Ovary (tissue), 9 donors: Measurements from ENCODE around the gene GFAP. TPM values are rescaled to one million over a fixed set of nuclear protein-coding genes. Genes with fewer than 3 reads are reported as not detected.
A peak's percentile ranks its signal among the peaks of the same experiment; 100 is the strongest.

ENCODE experiments used
- DNase-seq, 5 donors: peaks; one replicate each; pipeline ENCODE4 v3.0.0-alpha.2; 2019 to 2020
- H3K27ac ChIP-seq, 2 donors: fragments of 200-600 bp; one replicate each; pipeline versions ENCODE4 v1.5.1 to v1.8.0; 2019 to 2022
- H3K27me3 ChIP-seq: fragments of 200-600 bp; one replicate; pipeline ENCODE4 v1.8.0; 2022
- H3K36me3 ChIP-seq: fragments of 200-600 bp; sonication (generic); one replicate; pipeline ENCODE4 v1.5.1; 2019
- H3K4me1 ChIP-seq: one replicate; pipeline ENCODE4 v1.8.1; 2013; ENCODE audit warnings: mild to moderate bottlenecking, moderate library complexity; ENCODE audit not compliant: insufficient read depth
- H3K4me3 ChIP-seq: fragments of 200-600 bp; sonication (generic); one replicate; pipeline ENCODE4 v1.5.1; 2017
- H3K9me3 ChIP-seq, 2 donors: fragments of 200-600 bp in 1 of 2; sonication (generic) in 1 of 2; one replicate each; pipeline versions ENCODE4 v1.5.1 to v1.8.1; 2013 to 2019; ENCODE audit warnings: mild to moderate bottlenecking in 1 of 2, moderate library complexity in 1 of 2
- EP300 ChIP-seq: sonication (generic); formaldehyde crosslinking; IDR thresholded peaks from one replicate; pipeline ENCODE4 v1.6.1; 2017; ENCODE audit warnings: antibody characterized with exemption
- POLR2A ChIP-seq: fragments of 450-650 bp; IDR thresholded peaks from one replicate; pipeline ENCODE4 v1.6.1; 2017; ENCODE audit warnings: antibody characterized with exemption, mild to moderate bottlenecking, moderate library complexity
- WGBS, 3 donors: extraction: QIAGEN DNeasy Blood & Tissue Kit in 1 of 3; methylation state at CpG; one replicate each; pipeline versions ENCODE4 v1.1.5 to v1.1.7; 2013 to 2017; 5-methylcytosine and 5-hydroxymethylcytosine counted together
- intact Hi-C, 4 donors: fragments of 100-400 bp; cut with DNase I; formaldehyde crosslinking; loops; one replicate each; pipeline versions ENCODE4 v1.11.0 to v1.15.1; 2022 to 2023
- polyA plus RNA-seq, 2 donors: library from polyadenylated mRNA; stranded (reverse); fragments of 200-250 nt in 1 of 2; fragments of 350-450 nt in 1 of 2; fragmentation: Illumina TruSeq in 1 of 2; extraction: RNeasy Lipid Tissue Mini Kit (QIAGEN cat#74804) in 1 of 2; gene quantifications; one replicate each; pipeline ENCODE4 v1.2.3, GENCODE V29; 2013 to 2014
- total RNA-seq, 7 donors: library from RNA; depleted of rRNA in 2 of 7; stranded (reverse); fragments of >200 nt in 2 of 7; fragmentation: NEBNext Ultra II Directional in 3 of 7; extraction: Animal tissue kit (Norgen Biotek cat#: 25700) in 3 of 7; gene quantifications; one replicate each; pipeline versions ENCODE4 v1.1.0 to v1.2.4, GENCODE V29; 2016 to 2023
- TF ChIP-seq, protein P1 (sequence below), 3 donors: fragments of 450-650 bp in 2 of 3; fragments of 200-600 bp in 1 of 3; IDR thresholded peaks; one replicate each; pipeline versions ENCODE4 v1.5.1 to v1.8.0; 2016 to 2022; ENCODE audit warnings: antibody characterized with exemption in 3 of 3, mild to moderate bottlenecking in 1 of 3
- donor health status: DM: no; HTN: no; CAD: no; lungs with moderate emphysema.
- donor health status: DM: no; HTN: no; CAD: no.
- donor health status: Bipolar disorder and iron deficiency.
- donor health status: DM: yes; HTN: yes; CAD: no.
- donor health status: DM: no; HTN: no; CAD: no.
- donor health status: DM: yes; HTN: yes; CAD: no.

The GFAP gene
- total and polyA plus RNA-seq, 9 donors = 0.08 to 1.8 (median 0.49) TPM; not detected in 1

DNA sequence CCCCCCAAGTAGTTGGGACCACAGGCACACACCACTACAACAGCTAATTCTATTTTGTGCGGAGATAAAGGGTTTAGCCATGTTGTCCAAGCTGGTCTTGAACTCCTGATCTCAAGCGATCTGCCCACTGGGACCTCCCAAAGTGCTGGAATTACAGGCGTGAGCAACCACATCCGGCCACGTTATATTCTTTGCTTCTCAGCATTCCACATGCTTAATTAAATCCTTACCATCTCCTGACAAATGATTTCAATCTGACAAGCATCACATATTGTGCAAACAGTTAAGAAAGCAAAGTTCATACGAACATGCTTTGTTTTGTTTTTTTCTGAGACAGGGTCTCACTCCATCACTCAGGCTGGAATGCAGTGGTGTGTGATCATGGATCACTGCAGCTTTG lies 49.4 kb downstream of the GFAP start:
- Histone ChIP-seq H3K27ac (no peak overlapping the region), H3K4me1 (no peaks in the 10 kb centered on the region), H3K36me3 (no peaks in the 10 kb centered on the region), H3K4me3 (no peak overlapping the region), H3K27me3 (no peaks in the 10 kb centered on the region), H3K9me3 (no peaks in the 10 kb centered on the region)
- TF ChIP-seq EP300 (no peak), POLR2A (no peak)
- TF ChIP-seq, protein P1, sequence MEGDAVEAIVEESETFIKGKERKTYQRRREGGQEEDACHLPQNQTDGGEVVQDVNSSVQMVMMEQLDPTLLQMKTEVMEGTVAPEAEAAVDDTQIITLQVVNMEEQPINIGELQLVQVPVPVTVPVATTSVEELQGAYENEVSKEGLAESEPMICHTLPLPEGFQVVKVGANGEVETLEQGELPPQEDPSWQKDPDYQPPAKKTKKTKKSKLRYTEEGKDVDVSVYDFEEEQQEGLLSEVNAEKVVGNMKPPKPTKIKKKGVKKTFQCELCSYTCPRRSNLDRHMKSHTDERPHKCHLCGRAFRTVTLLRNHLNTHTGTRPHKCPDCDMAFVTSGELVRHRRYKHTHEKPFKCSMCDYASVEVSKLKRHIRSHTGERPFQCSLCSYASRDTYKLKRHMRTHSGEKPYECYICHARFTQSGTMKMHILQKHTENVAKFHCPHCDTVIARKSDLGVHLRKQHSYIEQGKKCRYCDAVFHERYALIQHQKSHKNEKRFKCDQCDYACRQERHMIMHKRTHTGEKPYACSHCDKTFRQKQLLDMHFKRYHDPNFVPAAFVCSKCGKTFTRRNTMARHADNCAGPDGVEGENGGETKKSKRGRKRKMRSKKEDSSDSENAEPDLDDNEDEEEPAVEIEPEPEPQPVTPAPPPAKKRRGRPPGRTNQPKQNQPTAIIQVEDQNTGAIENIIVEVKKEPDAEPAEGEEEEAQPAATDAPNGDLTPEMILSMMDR (IDR thresholded peaks at IDR 0.05) = no peak
- intact Hi-C loops = loop anchor here in 3 of 4 donors (1.0 to 5.0 kb wide), 3 partner anchors 89 to 92 kb away; no protein-coding TSS in a partner anchor
- WGBS, 3 donors = 74 to 82% (median 76%) methylated on average over 6 of the region's 6 CpGs
- no peak for DNase-seq

DNA sequence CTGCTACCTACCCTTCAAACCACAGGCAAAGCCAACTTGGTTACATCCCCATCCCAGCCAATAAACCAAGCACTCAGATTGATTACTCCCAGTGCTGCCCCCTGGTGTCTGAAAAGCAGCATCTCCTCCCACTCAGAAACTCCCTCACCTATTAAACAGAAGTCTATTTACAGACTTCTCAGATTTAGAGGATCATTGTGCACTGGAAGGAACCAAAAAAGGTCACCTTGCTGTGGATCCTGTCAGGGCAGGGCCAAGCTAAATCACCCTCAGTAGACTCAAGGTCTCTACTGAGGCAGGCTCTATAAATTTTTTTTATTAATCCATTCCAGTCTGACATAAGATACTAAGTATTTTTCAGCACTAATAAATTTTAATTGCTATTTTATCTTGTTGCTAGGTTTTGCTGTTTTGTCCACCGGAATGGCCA lies 50.1 kb downstream of the GFAP start:
- peak; percentile 33 to 61 (median 59) for DNase-seq
- no peak overlapping the region for H3K4me3 ChIP-seq
- H3K9me3 ChIP-seq = no peaks in the 10 kb centered on the region
- H3K4me1 ChIP-seq = no peaks in the 10 kb centered on the region
- no peak overlapping the region for H3K27ac ChIP-seq
- TF ChIP-seq, protein P1 (IDR thresholded peaks at IDR 0.05) = peak; percentile 58 to 78 (median 62)
- no peak for TF ChIP-seq EP300
- no peaks in the 10 kb centered on the region for H3K27me3 ChIP-seq
- 7 to 14% (median 10%) methylated on average over 1 of the region's 1 CpG for WGBS, 3 donors
- no peaks in the 10 kb centered on the region for H3K36me3 ChIP-seq
- intact Hi-C loops = loop anchor here in 3 of 4 donors (1.0 to 5.0 kb wide), 3 partner anchors 88 to 91 kb away; no protein-coding TSS in a partner anchor

DNA sequence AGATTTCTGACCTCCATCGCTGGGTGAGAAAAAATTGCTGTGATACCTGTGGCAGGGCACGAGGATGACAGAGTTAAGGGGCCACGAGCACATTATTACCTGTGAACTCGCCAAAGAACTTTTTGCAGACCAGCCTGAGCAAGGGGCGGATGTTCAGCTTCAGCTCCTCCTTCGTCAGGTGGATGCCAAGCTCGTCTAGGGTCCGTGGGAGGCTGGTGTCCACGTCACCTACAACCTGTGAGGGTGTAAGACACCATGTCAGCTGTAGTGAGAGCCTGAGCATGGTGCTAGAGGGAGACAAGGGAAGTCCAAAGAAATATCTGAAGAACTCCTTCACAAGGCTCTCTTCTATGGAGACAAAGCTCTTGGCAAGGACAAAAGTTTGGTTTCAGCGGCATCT lies 50.5 kb downstream of the GFAP start:
- 55 to 67% (median 62%) methylated on average over 10 of the region's 10 CpGs for WGBS, 3 donors
- no peak for DNase-seq
- no peaks in the 10 kb centered on the region for H3K4me1 ChIP-seq
- H3K9me3 ChIP-seq = no peaks in the 10 kb centered on the region
- no peak overlapping the region for H3K4me3 ChIP-seq
- H3K27me3 ChIP-seq = no peaks in the 10 kb centered on the region
- no peaks in the 10 kb centered on the region for H3K36me3 ChIP-seq
- no peak overlapping the region for H3K27ac ChIP-seq
- TF ChIP-seq EP300 = no peak
- TF ChIP-seq, protein P1 (IDR thresholded peaks at IDR 0.05) = no peak
- intact Hi-C loops = loop anchor here in 3 of 4 donors (1.0 to 5.0 kb wide), 3 partner anchors 88 to 91 kb away; no protein-coding TSS in a partner anchor

DNA sequence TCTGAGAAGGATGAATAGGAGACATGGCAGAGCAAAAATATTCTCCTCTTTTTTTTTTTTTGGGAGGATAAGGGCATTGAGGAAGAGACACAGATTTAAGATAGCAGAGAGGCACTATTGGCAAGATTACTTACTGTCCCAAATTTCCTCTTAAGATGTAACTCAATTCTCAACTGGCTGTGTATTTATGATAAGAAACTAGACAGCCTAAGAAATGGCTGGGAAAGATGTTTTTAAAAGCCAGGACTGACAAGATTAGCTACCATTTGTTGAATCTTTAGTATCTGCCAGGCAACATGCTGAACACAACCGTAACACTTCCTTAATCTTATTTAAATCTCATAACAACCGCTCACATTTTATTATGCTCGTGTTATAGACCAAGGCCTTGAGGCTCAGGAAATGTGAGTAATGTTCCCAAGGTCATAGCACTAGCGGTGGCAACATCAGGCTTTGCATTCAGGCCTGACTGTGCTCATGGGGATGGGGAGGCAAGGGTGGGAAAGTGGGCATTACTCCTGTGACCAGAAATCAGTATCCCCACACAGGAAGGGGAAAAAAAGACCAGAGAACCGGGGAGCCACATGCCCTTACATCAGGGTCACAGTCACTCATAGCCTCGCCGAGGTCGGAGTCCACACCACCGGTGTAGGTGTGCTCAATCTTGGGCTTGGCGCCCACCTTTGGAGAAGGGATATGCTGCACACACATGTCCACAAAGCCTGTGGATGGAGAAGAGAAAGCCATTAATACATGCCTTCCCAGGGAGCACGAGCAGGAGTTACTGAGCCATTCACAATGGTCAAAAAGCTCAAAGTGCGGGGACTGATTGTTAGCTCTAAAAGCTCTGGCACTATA lies 52.0 kb downstream of the GFAP start:
- no peak overlapping the region for H3K27ac ChIP-seq
- no peaks in the 10 kb centered on the region for H3K27me3 ChIP-seq
- no peak for DNase-seq
- H3K4me3 ChIP-seq = no peak overlapping the region
- H3K4me1 ChIP-seq = no peaks in the 10 kb centered on the region
- intact Hi-C loops = loop anchor here in 1 of 4 donors (2.0 kb wide), 1 partner anchor 84 kb away; no protein-coding TSS in a partner anchor
- no peaks in the 10 kb centered on the region for H3K36me3 ChIP-seq
- no peak for TF ChIP-seq EP300
- TF ChIP-seq, protein P1 (IDR thresholded peaks at IDR 0.05) = no peak
- TF ChIP-seq POLR2A = no peak
- 58 to 76% (median 63%) methylated on average over 12 of the region's 12 CpGs for WGBS, 3 donors
- H3K9me3 ChIP-seq = no peaks in the 10 kb centered on the region
